Calu3 (cell line): ENCODE measurements around the gene LRMDA. TPM values are rescaled to one million over a fixed set of nuclear protein-coding genes. Genes with fewer than 3 reads are reported as not detected.

Source experiments
- BruUV-seq: library from RNA; stranded (reverse); fragments of 400-500 nt; replicated peaks from 2 replicates; lab custom pipeline; 2021; lab: Mats Ljungman, UMichigan
- CTCF ChIA-PET: fragments of 300-600 bp; sonication (Branson Sonifier 250); formaldehyde crosslinking; loops from one replicate; lab custom pipeline; 2022; ENCODE audit warnings: antibody characterized with exemption; lab: Charles Lee
- DNase-seq: peaks from one replicate; pipeline ENCODE4 v3.0.0; 2022
- H3K27ac Mint-ChIP-seq: one replicate; pipeline ENCODE4 v1.8.0; 2022; ENCODE audit warnings: mixed read lengths; ENCODE audit not compliant: unreplicated experiment
- H3K27me3 Mint-ChIP-seq: one replicate; pipeline ENCODE4 v1.8.0; 2022; ENCODE audit warnings: mixed read lengths; ENCODE audit not compliant: unreplicated experiment
- H3K36me3 Mint-ChIP-seq: one replicate; pipeline ENCODE4 v1.8.0; 2022; ENCODE audit warnings: mild to moderate bottlenecking, moderate library complexity, mixed read lengths; ENCODE audit not compliant: insufficient read depth, unreplicated experiment
- H3K4me1 Mint-ChIP-seq: one replicate; pipeline ENCODE4 v1.8.0; 2022; ENCODE audit warnings: mild to moderate bottlenecking, low read depth, mixed read lengths; ENCODE audit not compliant: unreplicated experiment
- H3K4me3 Mint-ChIP-seq: one replicate; pipeline ENCODE4 v1.8.0; 2022; ENCODE audit warnings: mild to moderate bottlenecking, low read depth, moderate library complexity, mixed read lengths; ENCODE audit not compliant: unreplicated experiment
- H3K9me3 Mint-ChIP-seq: one replicate; pipeline ENCODE4 v1.8.0; 2022; ENCODE audit warnings: low read depth, mixed read lengths; ENCODE audit not compliant: unreplicated experiment
- intact Hi-C: fragments of 100-400 bp; cut with micrococcal nuclease; formaldehyde crosslinking; loops from one replicate; pipeline ENCODE4 v1.10.0; 2022; ENCODE audit not compliant: unreplicated experiment
- total RNA-seq: library from RNA; stranded (reverse); gene quantifications from 2 replicates; pipeline ENCODE4 v1.2.3, GENCODE V29; 2022
- TF ChIP-seq, protein P1 (sequence below): fragments of 200-600 bp; IDR thresholded peaks from one replicate; pipeline ENCODE4 v1.8.0; 2022; ENCODE audit warnings: antibody characterized with exemption; ENCODE audit not compliant: unreplicated experiment

Gene LRMDA
- total RNA-seq, 1 experiment from 2014 or later: 7.6 TPM

DNA sequence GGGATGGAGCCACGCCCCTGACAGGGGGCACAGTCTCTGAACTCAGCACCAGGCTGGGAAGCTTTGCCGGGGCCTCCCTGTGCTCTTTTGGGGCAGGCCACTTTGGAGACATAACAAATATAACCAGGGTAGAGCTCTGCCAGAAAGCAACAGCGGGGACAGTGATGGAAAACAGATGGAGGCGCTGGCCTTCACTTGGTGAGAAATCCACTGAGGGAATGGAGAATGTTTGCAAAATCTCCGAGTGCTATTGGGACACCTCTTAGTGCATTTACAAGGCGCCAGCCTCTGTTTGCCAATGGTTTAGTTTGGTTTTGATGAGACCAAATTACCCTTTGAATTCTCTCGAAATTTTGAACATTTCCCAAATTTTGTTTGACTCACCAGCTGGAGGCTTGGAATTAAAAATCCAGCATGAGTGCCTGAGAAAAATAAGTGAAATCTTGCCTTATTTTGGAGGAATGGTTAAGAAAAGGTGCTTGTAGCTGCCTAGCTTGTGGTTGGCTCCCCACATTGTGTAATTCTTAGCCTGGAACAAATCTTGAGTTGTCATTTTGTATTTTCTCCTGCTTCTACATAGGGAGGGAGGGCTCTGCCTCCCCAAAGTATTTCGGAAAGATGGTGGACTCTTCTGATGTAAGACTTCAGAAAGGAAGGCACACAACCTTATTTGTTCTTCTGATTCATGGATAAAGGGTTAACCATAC, 980.5 kb downstream of the LRMDA start:
- TF ChIP-seq, protein P1, sequence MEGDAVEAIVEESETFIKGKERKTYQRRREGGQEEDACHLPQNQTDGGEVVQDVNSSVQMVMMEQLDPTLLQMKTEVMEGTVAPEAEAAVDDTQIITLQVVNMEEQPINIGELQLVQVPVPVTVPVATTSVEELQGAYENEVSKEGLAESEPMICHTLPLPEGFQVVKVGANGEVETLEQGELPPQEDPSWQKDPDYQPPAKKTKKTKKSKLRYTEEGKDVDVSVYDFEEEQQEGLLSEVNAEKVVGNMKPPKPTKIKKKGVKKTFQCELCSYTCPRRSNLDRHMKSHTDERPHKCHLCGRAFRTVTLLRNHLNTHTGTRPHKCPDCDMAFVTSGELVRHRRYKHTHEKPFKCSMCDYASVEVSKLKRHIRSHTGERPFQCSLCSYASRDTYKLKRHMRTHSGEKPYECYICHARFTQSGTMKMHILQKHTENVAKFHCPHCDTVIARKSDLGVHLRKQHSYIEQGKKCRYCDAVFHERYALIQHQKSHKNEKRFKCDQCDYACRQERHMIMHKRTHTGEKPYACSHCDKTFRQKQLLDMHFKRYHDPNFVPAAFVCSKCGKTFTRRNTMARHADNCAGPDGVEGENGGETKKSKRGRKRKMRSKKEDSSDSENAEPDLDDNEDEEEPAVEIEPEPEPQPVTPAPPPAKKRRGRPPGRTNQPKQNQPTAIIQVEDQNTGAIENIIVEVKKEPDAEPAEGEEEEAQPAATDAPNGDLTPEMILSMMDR: no peak
- BruUV-seq: no TSS peak
- H3K36me3 Mint-ChIP-seq: no peaks in the 10 kb centered on the region
- H3K27ac Mint-ChIP-seq: no peak overlapping the region
- no peaks in the 10 kb centered on the region for H3K27me3 Mint-ChIP-seq
- CTCF ChIA-PET: no interaction called here
- H3K9me3 Mint-ChIP-seq: peaks cover 16% of the 10 kb centered on the region
- intact Hi-C loops: no loop called here
- DNase-seq: no peak
- H3K4me1 Mint-ChIP-seq: no peaks in the 10 kb centered on the region
- no peak overlapping the region for H3K4me3 Mint-ChIP-seq

DNA sequence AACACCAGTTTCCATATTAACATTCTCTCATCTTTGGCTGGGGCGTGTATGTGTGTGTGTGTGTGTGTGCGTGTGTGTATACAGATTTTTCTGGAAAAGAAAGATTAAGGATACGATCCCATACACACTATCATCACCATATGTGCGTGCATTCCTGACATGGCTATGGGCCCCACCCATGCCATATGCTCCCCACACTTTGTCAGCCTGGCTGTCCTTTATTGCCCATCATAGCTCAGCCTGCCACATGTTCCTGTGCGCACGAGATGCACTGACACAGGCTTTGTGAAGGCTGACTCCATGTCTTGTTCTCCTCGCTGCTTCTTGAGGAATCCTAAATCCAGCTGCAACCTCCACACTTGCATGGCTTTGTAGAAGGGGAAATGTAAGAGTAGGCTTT, 984.1 kb downstream of the LRMDA start:
- H3K9me3 Mint-ChIP-seq: peaks cover 15% of the 10 kb centered on the region
- DNase-seq: no peak
- CTCF ChIA-PET: no interaction called here
- TF ChIP-seq, protein P1: no peak
- H3K27me3 Mint-ChIP-seq: no peaks in the 10 kb centered on the region
- intact Hi-C loops: no loop called here
- no TSS peak for BruUV-seq
- no peak overlapping the region for H3K27ac Mint-ChIP-seq
- H3K36me3 Mint-ChIP-seq: no peaks in the 10 kb centered on the region
- H3K4me1 Mint-ChIP-seq: no peaks in the 10 kb centered on the region
- no peak overlapping the region for H3K4me3 Mint-ChIP-seq

DNA sequence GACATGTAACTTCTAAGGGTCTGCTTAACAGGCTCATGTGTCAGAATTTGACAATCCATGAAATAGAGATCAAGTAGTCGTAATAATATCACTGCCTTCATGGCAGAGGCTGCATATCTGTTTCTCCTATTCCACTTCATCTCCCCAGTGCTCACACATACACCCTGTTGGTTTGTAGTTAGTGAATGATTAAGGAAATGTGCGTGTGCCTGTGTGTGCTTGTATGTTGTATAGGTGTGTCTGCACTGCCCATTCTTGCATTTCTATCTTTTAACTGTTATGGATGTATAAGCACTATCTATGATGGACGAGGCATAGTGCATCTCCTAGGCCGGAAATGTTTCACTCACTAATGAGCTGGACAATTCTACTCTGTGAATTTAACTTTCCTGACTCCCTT, 985.2 kb downstream of the LRMDA start:
- no TSS peak for BruUV-seq
- Mint-ChIP-seq H3K36me3 (no peaks in the 10 kb centered on the region), H3K27me3 (no peaks in the 10 kb centered on the region), H3K4me3 (no peak overlapping the region), H3K9me3 (peaks cover 20% of the 10 kb centered on the region), H3K27ac (no peak overlapping the region), H3K4me1 (no peaks in the 10 kb centered on the region)
- intact Hi-C loops: no loop called here
- TF ChIP-seq, protein P1: no peak
- CTCF ChIA-PET: no interaction called here
- no peak for DNase-seq

DNA sequence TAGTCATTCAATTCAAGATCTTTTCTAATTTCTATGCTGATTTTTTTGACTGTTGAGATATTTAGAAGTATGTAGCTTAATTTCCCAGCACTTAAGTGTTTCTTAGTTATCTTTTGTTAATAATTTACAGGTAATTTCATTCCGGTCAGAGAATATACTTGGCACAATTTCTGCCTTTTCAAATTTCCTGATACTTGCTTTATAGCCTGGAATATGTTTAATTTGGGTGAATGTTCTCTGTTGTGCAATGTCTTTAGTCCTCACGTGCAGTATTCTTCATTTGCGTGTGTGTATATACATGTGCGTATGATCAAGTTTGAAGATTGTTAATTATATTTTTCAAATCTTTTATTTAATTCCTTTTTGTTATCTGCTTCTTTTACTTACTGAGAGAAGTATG, 989.3 kb downstream of the LRMDA start:
- no peaks in the 10 kb centered on the region for H3K27me3 Mint-ChIP-seq
- no peak overlapping the region for H3K4me3 Mint-ChIP-seq
- no peak overlapping the region for H3K27ac Mint-ChIP-seq
- H3K36me3 Mint-ChIP-seq: no peaks in the 10 kb centered on the region
- CTCF ChIA-PET: no interaction called here
- no TSS peak for BruUV-seq
- H3K9me3 Mint-ChIP-seq: peaks cover 23% of the 10 kb centered on the region
- TF ChIP-seq, protein P1: no peak
- intact Hi-C loops: no loop called here
- DNase-seq: no peak
- H3K4me1 Mint-ChIP-seq: no peaks in the 10 kb centered on the region
